ENCODE data around the gene OR8B8. TPM values are rescaled to one million over a fixed set of nuclear protein-coding genes. Genes with fewer than 3 reads are reported as not detected.
"Not testable (repeated sequence)": the region's sequence is repeated elsewhere in the genome, so short reads cannot be mapped to it uniquely, and the experiment has no call there.

Gene OR8B8
- total and polyA plus RNA-seq, 7 experiments from 2014 or later, result not detected

DNA sequence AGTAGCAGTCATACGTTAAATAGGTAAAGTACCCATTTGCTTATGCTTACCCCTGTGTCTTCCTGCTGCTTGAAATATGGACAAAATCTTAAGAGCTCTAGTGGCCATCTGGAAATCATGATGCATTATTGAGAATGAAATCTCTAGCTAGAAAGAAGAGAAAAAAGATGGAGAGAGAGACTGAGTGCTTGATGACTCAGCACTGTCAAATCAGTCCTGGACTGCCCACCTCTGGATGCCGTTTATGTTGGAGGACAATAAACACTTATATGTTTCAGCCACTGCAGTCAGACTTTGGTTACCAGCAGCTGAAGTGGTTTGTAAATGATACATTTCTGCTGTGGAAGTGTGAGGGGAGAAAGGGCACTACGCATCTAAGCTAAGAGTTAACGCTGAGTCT is 24.5 kb downstream of the OR8B8 start:
- Histone ChIP-seq H3K9me3 (ENCODE audit: control insufficient read depth in 2 of 3, low read length in 3 of 3) (no peaks in the 10 kb centered on the region), H3K27ac (ENCODE audit: low read depth, low read length) (no peak overlapping the region), H3K4me3 (ENCODE audit: low read length) (no peak overlapping the region), H3K36me3 (ENCODE audit: control insufficient read depth in 2 of 3, insufficient read depth in 3 of 3, low read length in 3 of 3) (no peaks in the 10 kb centered on the region), H3K4me1 (ENCODE audit: control insufficient read depth in 2 of 2, insufficient read depth in 2 of 2, low read length in 2 of 2) (no peaks in the 10 kb centered on the region), H3K27me3 (ENCODE audit: control insufficient read depth in 2 of 2, insufficient read depth in 2 of 2, low read length in 2 of 2) (no peaks in the 10 kb centered on the region)
- DNase-seq (no peak), ATAC-seq (no peak)
- no peak overlapping the region for H3K4me3 Mint-ChIP-seq
- H3K27me3 Mint-ChIP-seq, result peaks cover 9 to 49% (median 41%) of the 10 kb centered on the region in 5 donors
- no peaks in the 10 kb centered on the region for H3K4me1 Mint-ChIP-seq
- intact Hi-C loops (cut with micrococcal nuclease), result no loop called here
- ChIA-PET POLR2A (no interaction called here), CTCF (interaction anchor here (1.4 kb wide), 1 partner anchor 9 kb away, joined by 3 read pairs; no protein-coding TSS in a partner anchor)
- H3K36me3 Mint-ChIP-seq, result no peaks in the 10 kb centered on the region
- H3K9me3 Mint-ChIP-seq, result peaks cover 0 to 3% (median 0%) of the 10 kb centered on the region in 11 donors
- no peak overlapping the region for H3K27ac Mint-ChIP-seq

DNA sequence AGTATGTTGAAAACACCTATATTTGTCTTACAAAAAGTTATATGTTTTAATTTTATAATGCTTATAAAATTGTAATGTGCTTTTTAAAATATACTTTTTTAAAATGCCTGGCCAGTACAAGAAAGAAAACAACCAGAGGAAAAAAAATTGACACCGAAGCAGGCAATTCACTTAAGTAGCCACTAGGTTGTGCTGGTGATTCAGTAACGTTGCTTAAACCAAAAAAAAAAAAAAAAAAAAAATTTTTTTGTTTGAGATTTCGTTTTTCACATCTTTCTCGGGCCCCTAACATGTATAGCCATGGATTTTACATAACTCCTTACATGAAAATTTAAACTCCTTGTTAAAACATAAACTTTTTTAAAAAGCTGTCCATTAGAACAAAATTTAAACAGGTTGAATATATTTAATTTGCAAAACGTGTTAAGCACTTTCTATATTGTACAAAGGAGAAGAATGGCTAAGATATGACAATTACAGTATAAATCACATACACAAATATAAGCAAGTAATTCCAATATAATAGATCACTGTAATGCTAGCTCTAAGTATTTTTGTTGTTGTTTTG is 30.1 kb downstream of the OR8B8 start:
- POLR2A ChIA-PET, result no interaction called here
- Histone ChIP-seq H3K4me3 (ENCODE audit: low read length) (no peak overlapping the region), H3K36me3 (ENCODE audit: control insufficient read depth in 2 of 3, insufficient read depth in 3 of 3, low read length in 3 of 3) (no peaks in the 10 kb centered on the region), H3K4me1 (ENCODE audit: control insufficient read depth in 2 of 2, insufficient read depth in 2 of 2, low read length in 2 of 2) (no peaks in the 10 kb centered on the region), H3K27ac (ENCODE audit: low read depth, low read length) (no peak overlapping the region), H3K9me3 (ENCODE audit: control insufficient read depth in 2 of 3, low read length in 3 of 3) (no peaks in the 10 kb centered on the region), H3K27me3 (ENCODE audit: control insufficient read depth in 2 of 2, insufficient read depth in 2 of 2, low read length in 2 of 2) (no peaks in the 10 kb centered on the region)
- no peaks in the 10 kb centered on the region for H3K36me3 Mint-ChIP-seq
- H3K27me3 Mint-ChIP-seq, result peaks cover 6 to 35% (median 26%) of the 10 kb centered on the region in 5 donors
- H3K4me3 Mint-ChIP-seq, result no peak overlapping the region
- intact Hi-C loops (cut with micrococcal nuclease), result loop anchor here (1.0 to 5.0 kb wide), 4 partner anchors 171 to 932 kb away; partner anchors contain the start of gene ESAM (in 1 of the 2)
- DNase-seq (peak in 3 of 9 donors; percentile 0 to 11 (median 2)), ATAC-seq (no peak)
- no peaks in the 10 kb centered on the region for H3K9me3 Mint-ChIP-seq
- peaks cover 0 to 2% (median 0%) of the 10 kb centered on the region in 7 donors for H3K4me1 Mint-ChIP-seq
- no peak overlapping the region for H3K27ac Mint-ChIP-seq
- CTCF ChIA-PET, result interaction anchor here (1.5 to 1.7 kb wide), 2 partner anchors 170 to 421 kb away, joined by 3 read pairs; no protein-coding TSS in a partner anchor

DNA sequence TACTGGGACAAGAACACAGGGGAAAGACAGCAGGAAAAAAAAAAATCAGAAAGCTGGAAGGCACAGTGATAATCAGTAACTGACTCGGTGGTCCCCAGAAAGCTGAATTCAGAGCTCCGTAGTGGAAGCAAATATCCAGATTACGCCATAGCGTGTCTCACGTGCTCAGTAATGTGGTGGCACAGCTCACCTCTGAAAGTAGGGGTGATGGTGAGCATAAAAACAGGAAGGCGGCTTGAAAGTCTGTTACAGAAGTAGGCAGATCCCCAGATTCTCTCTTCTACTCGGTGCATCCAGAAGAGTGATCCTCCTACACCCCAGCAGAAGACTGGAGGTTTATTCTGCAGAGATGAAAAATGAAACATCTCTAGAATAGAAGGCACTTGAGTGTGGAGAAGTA is 35.6 kb downstream of the OR8B8 start:
- ATAC-seq (no peak), DNase-seq (no peak)
- no peak overlapping the region for H3K4me3 ChIP-seq (ENCODE audit: low read length)
- H3K4me1 Mint-ChIP-seq, result peaks cover 0 to 2% (median 0%) of the 10 kb centered on the region in 7 donors
- peaks cover 13 to 38% (median 23%) of the 10 kb centered on the region in 5 donors for H3K27me3 Mint-ChIP-seq
- POLR2A ChIA-PET, result no interaction called here
- no peaks in the 10 kb centered on the region for H3K9me3 ChIP-seq (ENCODE audit: control insufficient read depth in 2 of 3, low read length in 3 of 3)
- intact Hi-C loops (cut with micrococcal nuclease), result no loop called here
- peaks cover 0 to 3% of the 10 kb centered on the region in 2 donors for H3K27me3 ChIP-seq (ENCODE audit: control insufficient read depth in 2 of 2, insufficient read depth in 2 of 2, low read length in 2 of 2)
- CTCF ChIA-PET, result no interaction called here
- H3K4me3 Mint-ChIP-seq, result no peak overlapping the region
- no peak overlapping the region for H3K27ac Mint-ChIP-seq
- no peak overlapping the region for H3K27ac ChIP-seq (ENCODE audit: low read depth, low read length)
- no peaks in the 10 kb centered on the region for H3K36me3 Mint-ChIP-seq
- H3K4me1 ChIP-seq (ENCODE audit: control insufficient read depth in 2 of 2, insufficient read depth in 2 of 2, low read length in 2 of 2), result no peaks in the 10 kb centered on the region
- H3K9me3 Mint-ChIP-seq, result no peaks in the 10 kb centered on the region
- H3K36me3 ChIP-seq (ENCODE audit: control insufficient read depth in 2 of 3, insufficient read depth in 3 of 3, low read length in 3 of 3), result no peaks in the 10 kb centered on the region

DNA sequence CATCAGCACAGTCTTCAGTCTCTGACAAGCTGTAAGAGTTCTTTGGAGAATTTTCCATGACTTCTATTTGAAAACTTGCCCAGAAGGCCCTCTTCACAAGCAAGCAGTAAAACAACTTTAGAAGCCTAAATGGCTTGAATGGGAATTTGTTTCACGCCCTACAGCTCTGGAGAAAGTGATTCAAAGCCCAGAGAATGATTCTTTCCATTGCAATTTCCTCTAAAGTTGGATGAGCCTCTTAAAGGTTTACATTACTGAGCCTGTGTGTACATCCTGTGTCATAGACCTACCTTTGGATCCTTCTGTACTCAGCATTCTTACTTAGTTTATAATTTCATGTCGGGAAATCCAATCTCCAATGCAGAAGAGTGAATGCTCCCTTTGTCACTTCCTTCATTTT is 39.9 kb downstream of the OR8B8 start:
- H3K27ac Mint-ChIP-seq, result no peak overlapping the region
- no peak for DNase-seq
- intact Hi-C loops (cut with micrococcal nuclease), result no loop called here

DNA sequence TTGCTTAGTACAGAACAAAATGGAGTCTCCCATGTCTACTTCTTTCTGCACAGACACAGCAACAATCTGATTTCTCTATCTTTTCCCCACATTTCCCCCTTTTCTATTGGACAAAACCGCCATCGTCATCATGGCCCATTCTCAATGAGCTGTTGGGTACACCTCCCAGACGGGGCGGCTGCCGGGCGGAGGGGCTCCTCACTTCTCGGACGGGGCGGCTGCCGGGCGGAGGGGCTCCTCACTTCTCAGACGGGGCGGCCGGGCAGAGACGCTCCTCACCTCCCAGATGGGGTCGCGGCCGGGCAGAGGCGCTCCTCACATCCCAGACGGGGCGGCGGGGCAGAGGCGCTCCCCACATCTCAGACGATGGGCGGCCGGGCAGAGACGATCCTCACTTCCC is 42.3 kb downstream of the OR8B8 start:
- H3K27ac ChIP-seq (ENCODE audit: low read depth, low read length); H3K27ac Mint-ChIP-seq; H3K27me3 ChIP-seq (ENCODE audit: control insufficient read depth in 2 of 2, insufficient read depth in 2 of 2, low read length in 2 of 2); H3K4me3 Mint-ChIP-seq; H3K4me3 ChIP-seq (ENCODE audit: low read length); CTCF ChIA-PET; ATAC-seq; H3K4me1 Mint-ChIP-seq; H3K36me3 ChIP-seq (ENCODE audit: control insufficient read depth in 2 of 3, insufficient read depth in 3 of 3, low read length in 3 of 3); H3K9me3 Mint-ChIP-seq; H3K4me1 ChIP-seq (ENCODE audit: control insufficient read depth in 2 of 2, insufficient read depth in 2 of 2, low read length in 2 of 2); H3K9me3 ChIP-seq (ENCODE audit: control insufficient read depth in 2 of 3, low read length in 3 of 3); H3K36me3 Mint-ChIP-seq; DNase-seq; POLR2A ChIA-PET: not testable (repeated sequence)
- intact Hi-C loops (cut with micrococcal nuclease), result loop anchor here in 1 of 2 donors (5.0 kb wide), 1 partner anchor 331 kb away; no protein-coding TSS in a partner anchor
- H3K27me3 Mint-ChIP-seq, result peaks cover 7 to 15% (median 9%) of the 10 kb centered on the region in 5 donors

More for the DNA sequence above, 39.9 kb downstream of the OR8B8 start:
- no peak for ATAC-seq
- no peaks in the 10 kb centered on the region for H3K4me1 ChIP-seq (ENCODE audit: control insufficient read depth in 2 of 2, insufficient read depth in 2 of 2, low read length in 2 of 2)
- H3K36me3 ChIP-seq (ENCODE audit: control insufficient read depth in 2 of 3, insufficient read depth in 3 of 3, low read length in 3 of 3), result no peaks in the 10 kb centered on the region
- Mint-ChIP-seq H3K27me3 (peaks cover 13 to 29% (median 17%) of the 10 kb centered on the region in 5 donors), H3K36me3 (no peaks in the 10 kb centered on the region), H3K4me3 (no peak overlapping the region), H3K4me1 (peaks cover 0 to 2% (median 0%) of the 10 kb centered on the region in 7 donors), H3K9me3 (peaks cover 0 to 6% (median 0%) of the 10 kb centered on the region in 11 donors)
- no peak overlapping the region for H3K4me3 ChIP-seq (ENCODE audit: low read length)
- ChIA-PET POLR2A (no interaction called here), CTCF (interaction anchor here (0.6 kb wide), 1 partner anchor 33 kb away, joined by 3 read pairs; no protein-coding TSS in a partner anchor)
- H3K27ac ChIP-seq (ENCODE audit: low read depth, low read length), result no peak overlapping the region
- no peaks in the 10 kb centered on the region for H3K9me3 ChIP-seq (ENCODE audit: control insufficient read depth in 2 of 3, low read length in 3 of 3)
- peaks cover 0 to 3% of the 10 kb centered on the region in 2 donors for H3K27me3 ChIP-seq (ENCODE audit: control insufficient read depth in 2 of 2, insufficient read depth in 2 of 2, low read length in 2 of 2)

DNA sequence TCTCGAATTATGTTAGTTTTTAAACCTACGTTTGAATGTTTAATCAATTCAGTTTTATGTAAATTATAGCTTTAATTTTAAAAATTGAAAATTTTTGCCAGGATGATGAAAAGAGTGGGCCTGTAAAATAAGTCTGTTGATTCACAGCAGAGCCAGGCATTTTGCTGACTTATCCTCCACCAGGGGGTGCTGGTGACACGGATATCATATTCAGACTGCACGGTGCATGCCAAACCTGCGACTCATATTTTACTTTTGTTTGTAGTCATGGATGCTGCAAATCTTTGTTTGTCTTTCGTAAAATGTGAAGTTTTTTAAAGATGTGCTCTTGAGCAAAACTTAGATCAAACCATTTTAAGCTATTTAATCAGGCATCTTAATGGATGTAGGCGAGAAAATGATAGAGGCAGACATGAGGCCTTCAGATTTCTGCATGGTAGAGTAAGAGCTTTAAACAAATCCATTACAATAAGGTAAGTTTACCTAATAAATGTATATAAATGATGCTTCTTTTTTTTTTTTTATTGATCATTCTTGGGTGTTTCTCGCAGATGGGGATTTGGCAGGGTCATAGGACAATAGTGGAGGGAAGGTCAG is 43.1 kb downstream of the OR8B8 start:
- H3K27ac Mint-ChIP-seq, result peak overlapping the region in 1 of 9 donors; percentile 68
- Histone ChIP-seq H3K4me3 (ENCODE audit: low read length) (no peak overlapping the region), H3K27ac (ENCODE audit: low read depth, low read length) (no peak overlapping the region), H3K27me3 (ENCODE audit: control insufficient read depth in 2 of 2, insufficient read depth in 2 of 2, low read length in 2 of 2) (peaks cover 0 to 2% of the 10 kb centered on the region in 2 donors), H3K9me3 (ENCODE audit: control insufficient read depth in 2 of 3, low read length in 3 of 3) (no peaks in the 10 kb centered on the region), H3K36me3 (ENCODE audit: control insufficient read depth in 2 of 3, insufficient read depth in 3 of 3, low read length in 3 of 3) (no peaks in the 10 kb centered on the region), H3K4me1 (ENCODE audit: control insufficient read depth in 2 of 2, insufficient read depth in 2 of 2, low read length in 2 of 2) (no peaks in the 10 kb centered on the region)
- peaks cover 5 to 11% (median 6%) of the 10 kb centered on the region in 5 donors for H3K27me3 Mint-ChIP-seq
- POLR2A ChIA-PET, result no interaction called here
- ATAC-seq, result peak; percentile 63
- H3K9me3 Mint-ChIP-seq, result peaks cover 0 to 6% (median 0%) of the 10 kb centered on the region in 11 donors
- H3K36me3 Mint-ChIP-seq, result no peaks in the 10 kb centered on the region
- intact Hi-C loops (cut with micrococcal nuclease), result loop anchor here in 1 of 2 donors (5.0 kb wide), 1 partner anchor 330 kb away; no protein-coding TSS in a partner anchor
- CTCF ChIA-PET, result interaction anchor here (0.6 kb wide), 1 partner anchor 30 kb away, joined by 3 read pairs; no protein-coding TSS in a partner anchor
- peaks cover 0 to 2% (median 0%) of the 10 kb centered on the region in 7 donors for H3K4me1 Mint-ChIP-seq
- peak in 5 of 9 donors; percentile 2 to 47 (median 14) for DNase-seq
- no peak overlapping the region for H3K4me3 Mint-ChIP-seq

Data from naive thymus-derived CD4-positive, alpha-beta T cell (primary cell).